ENCODE results near the gene ETV5. TPM values are rescaled to one million over a fixed set of nuclear protein-coding genes. Genes with fewer than 3 reads are reported as not detected.

The ETV5 gene
- total and polyA plus RNA-seq, 10 of the 15 experiments (the other 5 are each of a cell fraction or from before 2014, with no cell fraction given) = 5.0 to 18.4 (median 7.4) TPM

DNA sequence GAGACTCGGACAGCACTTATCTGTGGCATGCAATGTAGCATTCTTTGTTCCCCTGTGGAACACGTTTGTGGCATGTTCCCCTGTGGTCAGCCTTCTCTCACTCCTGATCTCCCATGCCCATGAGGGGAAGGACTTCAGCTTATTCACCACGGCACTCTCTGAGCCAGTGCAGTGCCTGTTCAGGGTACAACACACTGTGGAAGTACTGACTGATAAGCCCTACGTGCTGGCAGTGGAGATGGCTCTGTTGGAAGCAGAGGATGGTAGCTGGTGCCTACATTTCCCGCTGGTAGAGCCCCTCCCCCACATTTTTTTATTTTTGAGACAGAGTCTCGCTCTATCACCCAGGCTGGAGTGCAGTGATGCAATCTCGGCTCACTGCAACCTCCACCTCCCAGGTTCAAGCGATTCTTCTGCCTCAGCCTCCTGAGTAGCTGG lies 43.5 kb upstream of the ETV5 start:
- ATAC-seq = peak; percentile 50
- H3K9ac ChIP-seq (ENCODE audit: control insufficient read depth, insufficient read depth, low read length) = no peak overlapping the region
- peak overlapping the region; percentile 34; the same call in 1 of the 2 replicates for H3K4me3 ChIP-seq

More for the DNA sequence above, 43.5 kb upstream of the ETV5 start:
- H2AFZ ChIP-seq (ENCODE audit: control insufficient read depth, low read depth, low read length) = peak overlapping the region; percentile 54
- ChIA-PET RAD21 (ENCODE audit: unreplicated experiment) (interaction anchor here (0.6 to 2.0 kb wide), 11 partner anchors 13 to 388 kb away, joined by 3 to 11 read pairs (median 4); no protein-coding TSS in a partner anchor), POLR2A (interaction anchor here (0.9 to 2.0 kb wide), 4 partner anchors 10 to 89 kb away, joined by 3 to 6 read pairs (median 3); no protein-coding TSS in a partner anchor), SMC1A (ENCODE audit: uncharacterized antibody, unreplicated experiment) (interaction anchor here (0.6 to 2.6 kb wide), 15 partner anchors 11 to 388 kb away, joined by 3 to 12 read pairs (median 4); partner anchors contain the start of gene ETV5), CTCF (interaction anchor here (0.7 to 1.6 kb wide), 11 partner anchors 10 to 388 kb away, joined by 3 to 7 read pairs (median 3); no protein-coding TSS in a partner anchor)
- in situ Hi-C loops (cut with MboI) = no loop called here
- peaks cover 28% of the 10 kb centered on the region for H3K4me1 ChIP-seq (ENCODE audit: control insufficient read depth, insufficient read depth, low read length)
- no peak for FAIRE-seq
- WGBS (ENCODE audit: insufficient coverage, insufficient replicate concordance, low lambda C conversion rate, missing lambda C conversion rate) = 20% methylated on average over 8 of the region's 8 CpGs
- no peaks in the 10 kb centered on the region for H3K9me3 ChIP-seq (replicated peaks; ENCODE audit: control insufficient read depth, insufficient read depth, low read length)
- no peaks in the 10 kb centered on the region for H3K79me2 ChIP-seq (ENCODE audit: control insufficient read depth, insufficient read depth, low read length)
- peak; percentile 7 for DNase-seq (ENCODE audit: low read depth, low spot score)
- no TSS peak for BruUV-seq (replicated peaks)
- intact Hi-C loops (cut with micrococcal nuclease; ENCODE audit: unreplicated experiment) = loop anchor here (5.0 kb wide), 3 partner anchors 45 to 90 kb away; partner anchors contain the start of gene ETV5
- H4K20me1 ChIP-seq (ENCODE audit: control insufficient read depth, insufficient read depth) = no peaks in the 10 kb centered on the region
- H3K27me3 ChIP-seq (replicated peaks in 1 of 2; ENCODE audit: control insufficient read depth in 2 of 2, insufficient read depth in 2 of 2, low read length in 1 of 2) = no peaks in the 10 kb centered on the region
- TF ChIP-seq TAF1 (IDR thresholded peaks at IDR 0.05; ENCODE audit: borderline replicate concordance, low read depth, low read length) (no peak), MTA3 (IDR thresholded peaks at IDR 0.05; ENCODE audit: borderline replicate concordance, low read length) (0 out of 2 replicates have a peak, but pooled peaks have one; percentile 20), ZNF622 (IDR thresholded peaks at IDR 0.05) (no peak), JUND (IDR thresholded peaks at IDR 0.05; ENCODE audit: low read depth, low read length) (no peak), ZSCAN29 (IDR thresholded peaks at IDR 0.05) (no peak), PML (IDR thresholded peaks at IDR 0.05; ENCODE audit: low read length) (no peak), CREM (IDR thresholded peaks at IDR 0.05; ENCODE audit: low read depth) (no peak), YBX1 (IDR thresholded peaks at IDR 0.05) (no peak), RUNX3 (IDR thresholded peaks at IDR 0.05; ENCODE audit: low read length) (0 out of 2 replicates have a peak, but pooled peaks have one; percentile 14), RAD21 (IDR thresholded peaks at IDR 0.05; ENCODE audit: insufficient read depth, low read depth, low read length) (no peak), IKZF1 (conservative IDR thresholded peaks at IDR 0.05) (no peak), MYB (IDR thresholded peaks at IDR 0.05; ENCODE audit: borderline replicate concordance, low read depth, low read length) (no peak)
- TF ChIP-seq, protein P1, sequence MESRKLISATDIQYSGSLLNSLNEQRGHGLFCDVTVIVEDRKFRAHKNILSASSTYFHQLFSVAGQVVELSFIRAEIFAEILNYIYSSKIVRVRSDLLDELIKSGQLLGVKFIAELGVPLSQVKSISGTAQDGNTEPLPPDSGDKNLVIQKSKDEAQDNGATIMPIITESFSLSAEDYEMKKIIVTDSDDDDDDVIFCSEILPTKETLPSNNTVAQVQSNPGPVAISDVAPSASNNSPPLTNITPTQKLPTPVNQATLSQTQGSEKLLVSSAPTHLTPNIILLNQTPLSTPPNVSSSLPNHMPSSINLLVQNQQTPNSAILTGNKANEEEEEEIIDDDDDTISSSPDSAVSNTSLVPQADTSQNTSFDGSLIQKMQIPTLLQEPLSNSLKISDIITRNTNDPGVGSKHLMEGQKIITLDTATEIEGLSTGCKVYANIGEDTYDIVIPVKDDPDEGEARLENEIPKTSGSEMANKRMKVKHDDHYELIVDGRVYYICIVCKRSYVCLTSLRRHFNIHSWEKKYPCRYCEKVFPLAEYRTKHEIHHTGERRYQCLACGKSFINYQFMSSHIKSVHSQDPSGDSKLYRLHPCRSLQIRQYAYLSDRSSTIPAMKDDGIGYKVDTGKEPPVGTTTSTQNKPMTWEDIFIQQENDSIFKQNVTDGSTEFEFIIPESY (IDR thresholded peaks at IDR 0.05) = no peak
- TF ChIP-seq, protein P2, sequence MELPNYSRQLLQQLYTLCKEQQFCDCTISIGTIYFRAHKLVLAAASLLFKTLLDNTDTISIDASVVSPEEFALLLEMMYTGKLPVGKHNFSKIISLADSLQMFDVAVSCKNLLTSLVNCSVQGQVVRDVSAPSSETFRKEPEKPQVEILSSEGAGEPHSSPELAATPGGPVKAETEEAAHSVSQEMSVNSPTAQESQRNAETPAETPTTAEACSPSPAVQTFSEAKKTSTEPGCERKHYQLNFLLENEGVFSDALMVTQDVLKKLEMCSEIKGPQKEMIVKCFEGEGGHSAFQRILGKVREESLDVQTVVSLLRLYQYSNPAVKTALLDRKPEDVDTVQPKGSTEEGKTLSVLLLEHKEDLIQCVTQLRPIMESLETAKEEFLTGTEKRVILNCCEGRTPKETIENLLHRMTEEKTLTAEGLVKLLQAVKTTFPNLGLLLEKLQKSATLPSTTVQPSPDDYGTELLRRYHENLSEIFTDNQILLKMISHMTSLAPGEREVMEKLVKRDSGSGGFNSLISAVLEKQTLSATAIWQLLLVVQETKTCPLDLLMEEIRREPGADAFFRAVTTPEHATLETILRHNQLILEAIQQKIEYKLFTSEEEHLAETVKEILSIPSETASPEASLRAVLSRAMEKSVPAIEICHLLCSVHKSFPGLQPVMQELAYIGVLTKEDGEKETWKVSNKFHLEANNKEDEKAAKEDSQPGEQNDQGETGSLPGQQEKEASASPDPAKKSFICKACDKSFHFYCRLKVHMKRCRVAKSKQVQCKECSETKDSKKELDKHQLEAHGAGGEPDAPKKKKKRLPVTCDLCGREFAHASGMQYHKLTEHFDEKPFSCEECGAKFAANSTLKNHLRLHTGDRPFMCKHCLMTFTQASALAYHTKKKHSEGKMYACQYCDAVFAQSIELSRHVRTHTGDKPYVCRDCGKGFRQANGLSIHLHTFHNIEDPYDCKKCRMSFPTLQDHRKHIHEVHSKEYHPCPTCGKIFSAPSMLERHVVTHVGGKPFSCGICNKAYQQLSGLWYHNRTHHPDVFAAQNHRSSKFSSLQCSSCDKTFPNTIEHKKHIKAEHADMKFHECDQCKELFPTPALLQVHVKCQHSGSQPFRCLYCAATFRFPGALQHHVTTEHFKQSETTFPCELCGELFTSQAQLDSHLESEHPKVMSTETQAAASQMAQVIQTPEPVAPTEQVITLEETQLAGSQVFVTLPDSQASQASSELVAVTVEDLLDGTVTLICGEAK (IDR thresholded peaks at IDR 0.05; ENCODE audit: borderline replicate concordance) = no peak
- peak overlapping the region; percentile 62 for H3K27ac ChIP-seq (ENCODE audit: control insufficient read depth, insufficient read depth)
- H3K4me2 ChIP-seq (ENCODE audit: control insufficient read depth, insufficient read depth) = peak overlapping the region; percentile 88
- no peaks in the 10 kb centered on the region for H3K36me3 ChIP-seq (ENCODE audit: control insufficient read depth in 2 of 2, insufficient read depth in 2 of 2, low read length in 1 of 2)

Data from GM12878 (cell line).